GM19238 (cell line): Measurements from ENCODE around the gene DEFB110.

Source experiments
- DNase-seq: peaks from one replicate; pipeline ENCODE4 v3.0.0; 2011; ENCODE audit warnings: low spot score; ENCODE audit not compliant: insufficient read length

The DEFB110 gene

DNA sequence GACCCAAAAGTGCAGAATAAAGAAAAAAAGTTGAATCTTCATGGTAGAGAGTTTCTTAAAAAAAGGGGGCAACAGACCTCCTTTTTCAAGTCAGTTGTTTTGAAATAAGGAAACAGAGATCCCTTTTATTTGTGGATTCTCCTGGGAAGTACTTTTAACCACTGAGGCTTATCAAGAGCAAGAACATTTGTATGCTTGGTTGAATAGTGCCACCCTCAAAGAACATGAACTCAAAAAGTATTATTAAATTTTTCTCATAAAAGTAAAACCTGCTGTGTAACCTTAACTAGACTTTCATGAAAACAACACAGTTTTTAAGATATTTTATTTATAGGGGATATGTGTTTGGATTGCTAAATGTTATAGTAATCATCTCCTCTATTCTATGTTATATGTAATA is at the start of gene DEFB110:
DEFB110 (minus strand) TSS at position 101 of the 400 bp plus-strand sequence; CDS start at position 42, 59 bp downstream.
- no peak for DNase-seq

GRCh38 chr6:50070101-50070500 is 48.3 kb upstream of the DEFB110 start:
- DNase-seq: no peak

DNA sequence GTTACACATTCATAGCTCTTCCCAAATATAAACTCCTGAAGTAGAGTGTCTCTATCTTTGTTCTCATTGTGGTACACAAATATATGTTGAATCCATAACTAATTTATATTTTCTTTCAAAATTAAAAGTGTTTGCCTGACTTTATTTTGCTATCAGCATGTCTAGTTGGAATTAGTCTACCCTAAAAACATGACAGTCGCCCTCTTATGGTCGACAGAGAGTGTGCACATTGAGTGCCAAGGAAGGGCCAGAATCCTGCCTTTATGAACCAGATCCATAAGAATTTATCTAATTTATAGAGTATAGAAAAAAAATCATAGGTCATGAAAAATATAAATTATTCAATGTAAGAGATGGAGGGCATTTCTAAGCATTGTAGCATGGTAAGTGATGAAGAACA is 40.3 kb upstream of the DEFB110 start:
- DNase-seq: no peak

- DNase-seq: no peak
Observed at GRCh38 chr6:50056242-50056641, 34.4 kb upstream of the DEFB110 start.

DNA sequence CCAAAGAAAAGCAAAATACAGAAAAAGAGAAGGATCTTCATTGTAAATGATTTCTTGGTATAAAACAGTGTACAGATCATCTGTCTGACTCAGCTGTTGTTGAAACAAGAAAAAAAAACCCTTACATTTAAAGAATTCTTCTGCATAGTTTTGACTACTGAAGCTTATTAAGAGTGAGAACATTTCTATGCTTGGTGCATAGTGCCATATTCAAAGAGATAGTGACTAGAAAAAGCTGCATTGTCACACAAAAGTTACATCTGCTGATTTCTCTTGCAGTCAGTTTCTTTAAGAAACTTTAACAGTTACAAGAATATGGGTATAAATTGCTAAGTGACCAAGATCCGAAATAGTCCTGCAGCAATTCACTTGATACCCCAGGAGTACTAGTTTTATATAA is 28.0 kb upstream of the DEFB110 start, which contains the start of gene DEFB112:
DEFB112 (minus strand) TSS at position 101 of the 400 bp plus-strand sequence; CDS start at position 41, 60 bp downstream.
- DNase-seq: no peak

DNA sequence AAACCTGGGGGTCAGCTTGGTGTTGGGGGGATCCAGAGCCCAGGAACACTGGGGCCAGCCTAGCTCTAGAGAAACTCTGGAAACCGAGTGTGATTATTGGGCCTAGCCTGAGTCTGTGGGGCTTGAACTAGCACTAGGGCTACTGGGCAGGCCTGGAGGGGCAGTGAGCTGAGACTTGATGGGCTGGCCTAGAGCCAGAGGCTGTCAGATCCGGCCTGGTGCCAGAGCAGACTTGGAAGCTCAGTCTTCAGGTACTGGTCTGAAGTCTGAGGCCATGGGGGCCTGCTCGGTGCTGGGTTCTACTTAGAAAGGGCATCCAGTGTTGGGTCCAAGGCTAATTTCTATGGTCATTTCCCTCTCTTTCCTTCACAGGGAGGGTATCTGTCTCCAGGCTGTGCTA is 25.2 kb upstream of the DEFB110 start:
- no peak for DNase-seq

- DNase-seq: no peak
Observed at GRCh38 chr6:50030777-50031562, 9.2 kb upstream of the DEFB110 start.

- no peak for DNase-seq
Observed at GRCh38 chr6:50030350-50030749, 8.6 kb upstream of the DEFB110 start.

DNA sequence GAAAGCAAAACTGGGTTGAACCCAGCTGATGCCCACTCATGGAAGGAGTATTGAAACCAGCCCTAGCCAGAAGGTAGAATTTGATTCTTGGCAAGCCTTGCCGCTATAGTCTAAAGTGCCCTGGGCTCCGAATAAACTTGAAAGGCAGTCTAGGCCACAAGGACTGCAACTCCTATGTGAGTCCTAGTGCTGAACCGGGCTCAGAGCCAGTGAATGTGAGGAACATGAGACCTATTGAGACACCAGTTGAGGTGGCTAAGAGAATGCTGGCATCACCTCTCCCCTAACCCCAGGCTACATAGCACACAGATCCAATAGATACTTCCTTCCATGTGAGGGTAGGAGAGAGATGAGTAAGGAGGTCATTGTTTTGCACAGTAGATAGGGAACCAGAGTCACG is 3.5 kb upstream of the DEFB110 start:
- no peak for DNase-seq

DNA sequence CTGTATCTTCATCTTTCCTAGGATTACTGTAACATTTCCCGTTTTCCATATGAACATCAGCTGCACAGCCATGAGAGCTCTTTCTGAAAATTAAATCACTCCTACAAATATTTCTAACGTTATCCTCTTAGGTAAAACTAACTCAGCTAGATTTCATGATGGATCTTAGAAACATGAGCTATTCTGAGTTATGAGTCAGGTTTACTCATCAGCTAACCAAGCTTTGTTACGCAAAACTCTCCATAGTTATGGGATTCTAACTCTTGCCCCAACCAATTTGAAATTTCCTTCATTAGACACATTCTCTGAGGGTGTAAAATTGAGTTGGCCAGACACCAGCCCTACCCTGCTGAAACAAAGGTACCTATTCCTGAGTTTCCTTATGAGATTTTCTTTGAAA is 14.0 kb downstream of the DEFB110 start:
- DNase-seq: no peak

GRCh38 chr6:50003139-50003538 is 18.7 kb downstream of the DEFB110 start:
- no peak for DNase-seq

GRCh38 chr6:49995278-49995677 is 26.5 kb downstream of the DEFB110 start:
- DNase-seq: no peak

DNA sequence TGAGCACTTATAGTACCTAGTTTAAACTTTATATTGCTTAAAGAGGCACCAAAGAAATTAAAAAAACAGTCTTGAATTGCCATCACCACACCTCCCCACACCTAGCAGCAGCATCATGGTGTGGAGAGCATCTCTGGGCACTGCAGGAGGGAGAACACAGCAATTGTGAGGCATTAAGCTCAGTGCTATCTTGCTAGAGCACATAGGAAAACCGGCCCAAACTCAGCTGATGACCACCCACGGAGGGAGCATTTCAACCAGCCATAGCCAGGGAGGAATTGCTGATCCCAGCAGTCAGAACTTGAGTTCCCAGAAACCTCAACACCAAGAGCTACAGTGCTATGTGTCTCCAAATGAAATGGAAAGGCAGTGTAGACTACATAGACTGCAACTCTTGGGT is 32.9 kb downstream of the DEFB110 start:
- DNase-seq: no peak

DNA sequence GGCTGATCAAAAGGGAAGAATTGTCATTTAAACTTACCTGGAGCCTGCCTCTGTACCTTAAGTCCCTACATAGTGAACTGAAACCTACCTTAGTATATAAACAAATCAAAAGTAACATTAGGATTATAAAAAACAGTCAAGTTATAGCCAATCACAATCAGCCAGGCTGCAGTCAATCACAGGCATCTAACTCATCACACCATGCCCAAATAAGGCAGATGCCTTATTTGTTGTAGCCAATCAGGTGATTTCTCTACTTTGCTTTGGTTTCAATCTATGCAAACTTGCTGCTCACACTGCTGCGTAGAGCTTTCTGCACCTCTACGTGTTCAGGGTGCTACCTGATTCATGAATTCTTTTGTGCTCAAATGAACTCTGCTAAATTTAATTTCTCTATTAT is 34.0 kb downstream of the DEFB110 start:
- no peak for DNase-seq

DNA sequence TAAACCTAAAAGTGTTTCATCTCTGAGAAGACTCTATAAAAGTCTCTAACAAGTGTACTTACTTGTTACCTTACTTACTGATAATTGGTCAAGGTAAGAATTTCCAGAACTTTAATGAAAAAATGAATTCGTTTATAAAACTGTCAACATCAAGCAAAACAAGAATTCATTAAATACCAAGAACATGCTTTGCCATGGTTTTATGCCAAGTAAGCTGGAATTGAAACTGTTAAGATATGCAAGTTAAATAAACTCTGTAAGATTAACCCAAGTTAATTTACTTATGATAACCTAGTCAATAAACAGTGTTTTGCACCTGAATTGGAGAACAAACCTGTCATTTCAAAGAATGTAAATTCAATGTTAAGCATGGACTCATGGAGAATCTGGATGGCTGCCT is 35.2 kb downstream of the DEFB110 start:
- DNase-seq: no peak

DNA sequence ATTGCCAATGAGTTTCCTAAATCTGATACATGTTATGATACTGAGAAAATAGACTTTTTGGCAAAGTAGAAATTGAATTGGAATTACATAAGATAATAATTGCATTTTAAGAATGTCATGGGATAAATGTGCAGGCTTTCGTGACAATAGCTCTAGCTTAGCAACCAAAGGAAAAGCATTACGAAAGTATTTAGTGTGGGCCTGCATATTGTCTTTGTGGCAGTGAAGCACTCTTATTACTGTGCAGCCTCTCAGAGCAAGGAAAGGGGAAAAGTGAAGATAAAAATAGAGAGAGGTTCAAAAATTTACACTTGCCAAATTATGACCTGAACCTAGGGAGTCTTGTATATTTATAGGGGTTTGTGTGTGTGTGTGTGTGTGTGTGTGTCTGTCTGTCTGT is 39.7 kb downstream of the DEFB110 start:
- DNase-seq: no peak

DNA sequence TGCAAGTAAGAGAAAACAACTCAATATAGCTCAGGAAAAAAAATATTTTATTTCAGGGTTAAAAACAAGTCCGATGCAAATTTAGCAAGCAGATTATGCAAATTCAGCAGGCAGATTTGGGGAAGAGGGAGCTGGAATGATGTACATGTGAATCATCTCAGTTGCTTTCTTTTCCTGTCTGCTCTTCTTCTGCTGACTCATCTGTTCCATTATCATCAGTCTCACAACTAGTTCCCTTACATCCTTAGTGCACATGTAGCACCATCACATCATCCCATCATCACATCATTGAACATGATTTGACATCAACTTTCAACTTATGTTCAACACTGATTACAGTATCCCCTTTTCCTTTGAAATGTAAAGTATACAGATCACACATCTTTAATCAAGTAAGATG is 40.9 kb downstream of the DEFB110 start:
- DNase-seq: no peak

- no peak for DNase-seq
Observed at GRCh38 chr6:49979584-49979983, 42.2 kb downstream of the DEFB110 start.

DNA sequence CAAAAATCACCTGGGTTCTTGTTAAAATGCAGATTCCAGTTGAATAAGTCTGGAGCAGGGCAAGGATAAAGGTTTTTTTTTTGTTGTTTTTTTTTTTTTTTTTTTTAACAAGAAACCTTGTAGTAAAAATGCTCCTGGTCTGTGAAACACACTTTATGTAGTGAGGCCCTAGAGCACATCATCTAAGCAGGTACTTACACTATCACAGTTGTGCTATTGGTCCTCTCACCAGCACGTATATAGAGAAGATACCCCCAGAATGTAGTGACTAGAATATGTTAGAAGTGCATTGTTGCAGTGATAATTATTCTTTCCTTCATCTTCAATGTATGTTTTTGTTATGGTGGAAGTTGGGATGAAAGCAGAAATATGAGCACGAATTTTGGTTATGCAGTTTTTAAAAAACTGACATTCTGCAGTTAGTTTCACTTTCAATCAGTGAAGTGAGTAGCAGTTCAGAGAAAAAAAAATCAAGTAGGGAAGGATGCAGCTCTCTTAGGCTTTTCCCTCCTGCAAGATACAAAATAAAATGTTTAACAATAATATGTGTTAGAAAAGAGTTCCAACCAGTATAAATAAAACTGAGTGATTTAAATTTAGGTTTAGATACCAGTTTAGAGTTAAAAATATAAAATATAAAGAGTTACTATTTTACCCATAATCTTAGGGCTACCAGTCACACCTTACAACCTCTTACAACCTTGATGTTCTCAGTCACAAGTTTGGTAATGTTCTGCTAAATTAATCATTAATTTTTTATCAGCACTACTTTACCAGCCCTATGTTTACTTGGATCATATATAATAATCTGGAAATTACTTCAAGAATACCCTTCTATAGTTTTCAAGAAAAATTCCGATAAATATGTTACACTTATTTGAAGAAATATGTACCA is 43.2 kb downstream of the DEFB110 start:
- no peak for DNase-seq

DNA sequence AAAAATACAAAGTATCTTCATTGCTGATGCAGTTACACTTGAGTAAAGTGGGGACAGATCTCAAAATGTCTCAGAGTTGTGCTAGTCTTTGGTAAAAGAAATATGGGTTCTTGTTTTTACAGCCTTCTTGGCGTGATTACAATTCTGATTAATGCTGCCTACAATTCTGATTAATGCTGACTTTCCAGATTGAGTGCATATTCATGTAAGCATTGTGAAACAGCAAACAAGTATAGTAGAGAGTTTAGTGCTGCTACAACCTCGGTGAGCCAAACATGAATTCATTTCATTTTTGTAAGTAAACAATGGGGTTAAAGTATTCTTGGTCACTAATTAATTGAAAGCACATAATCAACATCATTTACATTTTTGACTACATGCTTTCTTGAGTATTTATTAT is 52.2 kb downstream of the DEFB110 start, which contains the start of gene DEFB113:
DEFB113 (minus strand) TSS at position 21 of the 400 bp plus-strand sequence; CDS start at position 21, 0 bp downstream.
- no peak for DNase-seq
